ENCODE results near the gene TBX2.

DNA sequence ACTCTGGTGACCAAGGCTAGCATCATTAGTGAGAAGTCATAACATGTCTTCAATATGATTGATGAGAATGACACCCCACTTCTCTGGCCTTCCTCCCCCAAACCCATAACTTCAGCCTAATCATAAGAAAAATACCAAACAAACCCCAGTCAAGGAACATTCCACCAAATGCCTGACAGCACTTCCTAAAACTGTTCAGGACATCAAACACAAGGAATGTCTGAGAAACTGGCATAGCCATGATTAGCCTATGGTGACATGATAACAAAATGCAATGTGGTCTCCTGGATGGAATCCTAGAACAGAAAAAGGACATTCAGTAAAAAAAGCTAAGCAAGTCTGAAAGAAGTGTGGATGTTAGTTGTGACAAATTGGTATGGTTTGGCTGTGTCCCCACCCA lies 27.9 kb downstream of the TBX2 start:
- TF ChIP-seq, protein P1, sequence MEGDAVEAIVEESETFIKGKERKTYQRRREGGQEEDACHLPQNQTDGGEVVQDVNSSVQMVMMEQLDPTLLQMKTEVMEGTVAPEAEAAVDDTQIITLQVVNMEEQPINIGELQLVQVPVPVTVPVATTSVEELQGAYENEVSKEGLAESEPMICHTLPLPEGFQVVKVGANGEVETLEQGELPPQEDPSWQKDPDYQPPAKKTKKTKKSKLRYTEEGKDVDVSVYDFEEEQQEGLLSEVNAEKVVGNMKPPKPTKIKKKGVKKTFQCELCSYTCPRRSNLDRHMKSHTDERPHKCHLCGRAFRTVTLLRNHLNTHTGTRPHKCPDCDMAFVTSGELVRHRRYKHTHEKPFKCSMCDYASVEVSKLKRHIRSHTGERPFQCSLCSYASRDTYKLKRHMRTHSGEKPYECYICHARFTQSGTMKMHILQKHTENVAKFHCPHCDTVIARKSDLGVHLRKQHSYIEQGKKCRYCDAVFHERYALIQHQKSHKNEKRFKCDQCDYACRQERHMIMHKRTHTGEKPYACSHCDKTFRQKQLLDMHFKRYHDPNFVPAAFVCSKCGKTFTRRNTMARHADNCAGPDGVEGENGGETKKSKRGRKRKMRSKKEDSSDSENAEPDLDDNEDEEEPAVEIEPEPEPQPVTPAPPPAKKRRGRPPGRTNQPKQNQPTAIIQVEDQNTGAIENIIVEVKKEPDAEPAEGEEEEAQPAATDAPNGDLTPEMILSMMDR (IDR thresholded peaks at IDR 0.05) = no peak
- TF ChIP-seq POLR2A (IDR thresholded peaks at IDR 0.05) = no peak
